H1 (cell line): ENCODE measurements around the gene AMPD3.

Experiments used
- CREB1 ChIP-seq: IDR thresholded peaks from 2 replicates; pipeline ENCODE4 v1.6.1; 2012; ENCODE audit warnings: inconsistent platforms
- CTCF ChIP-seq, 3 experiments: IDR thresholded peaks; 1 replicate in 2 of 3; 2 replicates in 1 of 3; pipeline versions ENCODE4 v1.5.1 to v1.6.1; 2011; ENCODE audit warnings: low read length in 3 of 3, mild to moderate bottlenecking in 3 of 3, inconsistent platforms in 2 of 3, low read depth in 1 of 3, moderate library complexity in 1 of 3; ENCODE audit not compliant: insufficient read depth in 1 of 3; ENCODE audit errors: control extremely low read depth in 1 of 3
- EP300 ChIP-seq, 2 experiments: IDR thresholded peaks; 1 replicate in 1 of 2; 2 replicates in 1 of 2; pipeline ENCODE4 v1.6.1; 2011 to 2012; ENCODE audit warnings: low read depth in 2 of 2, low read length in 2 of 2, mild to moderate bottlenecking in 2 of 2, borderline replicate concordance in 1 of 2, inconsistent platforms in 1 of 2, moderate library complexity in 1 of 2
- EZH2 ChIP-seq: fragments of 200-600 bp; sonication (generic); IDR thresholded peaks from 2 replicates; pipeline ENCODE4 v1.7.1; 2012; ENCODE audit warnings: low read depth, mild to moderate bottlenecking, moderate library complexity, low read length, inconsistent platforms; ENCODE audit not compliant: severe bottlenecking
- GABPA ChIP-seq: IDR thresholded peaks from 2 replicates; pipeline ENCODE4 v1.6.1; 2011; ENCODE audit warnings: mild to moderate bottlenecking, low read length, moderate library complexity, borderline replicate concordance; ENCODE audit not compliant: insufficient read depth
- POLR2A ChIP-seq, 2 experiments: IDR thresholded peaks; 1 replicate in 1 of 2; 2 replicates in 1 of 2; pipeline ENCODE4 v1.6.1; 2011; ENCODE audit warnings: low read depth in 2 of 2, low read length in 2 of 2, mild to moderate bottlenecking in 2 of 2; ENCODE audit errors: control extremely low read depth in 1 of 2
- RBBP5 ChIP-seq: IDR thresholded peaks from 2 replicates; pipeline ENCODE4 v1.7.1; 2012; ENCODE audit warnings: low read depth, mild to moderate bottlenecking, inconsistent platforms, low read length, moderate library complexity, borderline replicate concordance
- RFX5 ChIP-seq: IDR thresholded peaks from 2 replicates; pipeline ENCODE4 v1.6.1; 2011; ENCODE audit warnings: low read depth, low read length, improper control_type of control experiment, borderline replicate concordance
- SRF ChIP-seq: IDR thresholded peaks from 2 replicates; pipeline ENCODE4 v1.6.1; 2011; ENCODE audit warnings: mild to moderate bottlenecking, low read depth, low read length, moderate library complexity
- TAF1 ChIP-seq: IDR thresholded peaks from 2 replicates; pipeline ENCODE4 v1.6.1; 2011; ENCODE audit warnings: mild to moderate bottlenecking, low read depth, low read length
- TF ChIP-seq, protein P1 (sequence below): IDR thresholded peaks from 2 replicates; pipeline ENCODE4 v1.6.1; 2011; ENCODE audit warnings: low read length, improper control_type of control experiment

DNA sequence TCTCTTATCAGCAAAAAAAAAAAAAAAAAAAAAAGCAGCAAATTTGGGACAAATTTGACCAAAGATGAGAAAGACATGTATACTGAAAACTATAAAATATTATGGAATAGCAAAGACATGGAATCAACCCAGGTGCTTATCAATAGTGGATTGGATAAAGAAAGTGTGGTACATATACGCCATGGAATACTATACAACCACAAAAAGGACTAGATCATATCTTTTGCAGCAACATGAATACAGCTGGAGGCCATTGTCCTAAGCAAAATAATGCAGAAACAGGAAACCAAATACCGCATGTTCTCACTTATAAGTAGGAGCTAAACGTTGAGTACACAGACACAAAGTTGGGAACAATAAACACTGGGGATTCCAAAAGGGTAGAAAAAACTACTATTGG lies 87.7 kb downstream of the AMPD3 start:
- TF ChIP-seq POLR2A (IDR thresholded peaks at IDR 0.05; ENCODE audit: control extremely low read depth in 1 of 2, low read depth in 2 of 2, low read length in 2 of 2) (no peak), SRF (no peak), TAF1 (no peak), GABPA (no peak), CTCF (IDR thresholded peaks at IDR 0.05; ENCODE audit: control extremely low read depth in 1 of 3, insufficient read depth in 1 of 3, low read depth in 1 of 3, low read length in 3 of 3) (no peak), RFX5 (no peak), RBBP5 (no peak), EP300 (IDR thresholded peaks at IDR 0.05; ENCODE audit: borderline replicate concordance in 1 of 2, low read depth in 2 of 2, low read length in 2 of 2) (no peak), EZH2 (no peak), CREB1 (no peak)
- TF ChIP-seq, protein P1, sequence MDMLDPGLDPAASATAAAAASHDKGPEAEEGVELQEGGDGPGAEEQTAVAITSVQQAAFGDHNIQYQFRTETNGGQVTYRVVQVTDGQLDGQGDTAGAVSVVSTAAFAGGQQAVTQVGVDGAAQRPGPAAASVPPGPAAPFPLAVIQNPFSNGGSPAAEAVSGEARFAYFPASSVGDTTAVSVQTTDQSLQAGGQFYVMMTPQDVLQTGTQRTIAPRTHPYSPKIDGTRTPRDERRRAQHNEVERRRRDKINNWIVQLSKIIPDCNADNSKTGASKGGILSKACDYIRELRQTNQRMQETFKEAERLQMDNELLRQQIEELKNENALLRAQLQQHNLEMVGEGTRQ: no peak
